Heart right ventricle (tissue), 16 donors: ENCODE results near the gene IFT88. TPM values are rescaled to one million over a fixed set of nuclear protein-coding genes. Genes with fewer than 3 reads are reported as not detected.

Experiments used
- ATAC-seq, 8 donors: fragments of 200-7000 bp; cut with Tn5 transposase; one replicate each; pipeline ENCODE4 v1.9.1; 2020; ENCODE audit warnings: mild to moderate bottlenecking in 8 of 8, moderate library complexity in 8 of 8, moderate number of reproducible peaks in 1 of 8
- DNase-seq, 2 donors: peaks; one replicate each; pipeline ENCODE4 v3.0.0-alpha.2; 2020
- H3K27ac ChIP-seq, 10 donors: fragments of 200-600 bp; sonication (generic) in 2 of 10; one replicate each; pipeline versions ENCODE4 v1.5.0 to v1.8.0; 2020 to 2022; ENCODE audit warnings: mild to moderate bottlenecking in 3 of 10
- H3K27me3 ChIP-seq, 7 donors: fragments of 200-600 bp; one replicate each; pipeline ENCODE4 v1.8.0; 2021 to 2022; ENCODE audit warnings: mild to moderate bottlenecking in 2 of 7
- H3K36me3 ChIP-seq, 9 donors: fragments of 200-600 bp; sonication (generic) in 1 of 9; one replicate each; pipeline versions ENCODE4 v1.5.0 to v1.8.0; 2020 to 2022; ENCODE audit warnings: mild to moderate bottlenecking in 2 of 9
- H3K4me1 ChIP-seq, 9 donors: fragments of 200-600 bp; sonication (generic) in 1 of 9; one replicate each; pipeline versions ENCODE4 v1.5.0 to v1.8.0; 2020 to 2022; ENCODE audit warnings: mild to moderate bottlenecking in 4 of 9
- H3K4me3 ChIP-seq, 10 donors: fragments of 200-600 bp; sonication (generic) in 2 of 10; one replicate each; pipeline versions ENCODE4 v1.5.0 to v1.8.0; 2020 to 2022; ENCODE audit warnings: mild to moderate bottlenecking in 7 of 10, moderate library complexity in 2 of 10
- H3K9me3 ChIP-seq, 11 donors: fragments of 200-600 bp in 10 of 11; sonication (generic) in 2 of 11; one replicate each; pipeline versions ENCODE4 v1.5.0 to v1.8.0; 2013 to 2022; ENCODE audit warnings: mild to moderate bottlenecking in 2 of 11, control low read depth in 1 of 11, moderate library complexity in 1 of 11
- CTCF ChIP-seq, 9 donors: fragments of 200-600 bp; sonication (generic) in 2 of 9; IDR thresholded peaks; one replicate each; pipeline versions ENCODE4 v1.5.0 to v1.8.0; 2021 to 2022; ENCODE audit warnings: antibody characterized with exemption in 9 of 9, mild to moderate bottlenecking in 5 of 9, moderate library complexity in 1 of 9
- WGBS, 2 donors: extraction: QIAGEN DNeasy Blood & Tissue Kit; methylation state at CpG; one replicate each; pipeline ENCODE4 v1.1.7; 2013; ENCODE audit warnings: inconsistent platforms in 1 of 2; 5-methylcytosine and 5-hydroxymethylcytosine counted together
- intact Hi-C, 10 donors: fragments of 100-400 bp; cut with DNase I; formaldehyde crosslinking; loops; one replicate each; pipeline versions ENCODE4 v1.11.1 to v1.14.2; 2022
- polyA plus RNA-seq, 2 donors: library from polyadenylated mRNA; stranded (reverse); fragments of 200-250 nt; gene quantifications; one replicate each; pipeline ENCODE4 v1.2.3, GENCODE V29; 2013
- total RNA-seq, 10 donors: library from RNA; stranded (reverse); fragmentation: NEBNext Ultra II Directional in 3 of 10; extraction: Animal tissue kit (Norgen Biotek cat#: 25700) in 3 of 10; gene quantifications; one replicate each; pipeline versions ENCODE4 v1.2.1 to v1.2.4, GENCODE V29; 2021 to 2023
- donor health status: Arrhythmogenic right ventricular cardiomyopathy.
- donor health status: ischemic (EF 13 %, LVEDD 7.1; RV severe dilation, severe dysfunction).
- donor health status: healthy with polysubstance abuse.
- donor health status: DM: no; HTN: yes; CAD: no.
- donor health status: DM: no; HTN: no; CAD: no.
- donor health status: ischemic (EF 25% LVEDD 6.9; RV normal size, moderate dysfunction).
- donor health status: ischemic (EF 25% LVEDD 5.7; RV mildly dilated, moderate dysfunction).
- donor health status: healthy.
- donor health status: DM: yes; HTN: yes; CAD: no.
- donor health status: Ischemic cardiomyopathy.
- donor health status: ischemic (EF 35%, LVEDD 5.7; RV mildly dilated, moderate dysfunction).
- donor health status: nonischemic (EF 11% LVEDD 7.7; RV severe dilation, severe dysfunction).
- donor health status: DM: yes; HTN: yes; CAD: no.
- donor health status: PGD.
- donor health status: ischemic (EF 29% LVEDD 5.4; RV normal size, mild dysfunction).
- donor health status: nonischemic (EF 23%, LVEDD 6.1; RV moderate dilation, normal function).

Gene IFT88
- total and polyA plus RNA-seq, 12 donors: 5.9 to 13.6 (median 7.3) TPM

DNA sequence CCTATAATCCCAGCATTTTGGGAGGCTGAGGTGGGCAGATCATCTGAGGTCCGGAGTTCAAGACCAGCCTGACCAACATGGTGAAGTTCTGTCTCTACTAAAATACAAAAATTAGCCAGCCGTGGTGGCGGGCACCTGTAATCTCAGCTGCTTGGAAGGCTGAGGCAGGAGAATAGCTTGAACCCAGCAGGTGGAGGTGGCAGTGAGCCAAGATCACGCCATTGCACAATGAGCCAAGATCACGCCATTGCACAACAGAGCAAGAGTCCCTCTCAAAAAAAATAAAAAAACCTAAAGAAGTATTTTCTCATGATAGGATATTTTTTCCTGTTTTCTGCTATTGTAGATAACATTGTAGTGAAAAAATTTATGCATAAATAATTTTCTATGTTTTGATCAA is 13.3 kb downstream of the IFT88 start:
- no peak for DNase-seq
- intact Hi-C loops: no loop called here
- Histone ChIP-seq H3K27me3 (no peaks in the 10 kb centered on the region), H3K27ac (no peak overlapping the region), H3K9me3 (peaks cover 0 to 41% (median 5%) of the 10 kb centered on the region in 11 donors), H3K4me3 (no peak overlapping the region), H3K4me1 (peaks cover 0 to 8% (median 0%) of the 10 kb centered on the region in 9 donors), H3K36me3 (peaks cover 0 to 77% (median 25%) of the 10 kb centered on the region in 9 donors)
- TF ChIP-seq CTCF (IDR thresholded peaks at IDR 0.05): no peak
- 94 to 96% methylated on average over 5 of the region's 5 CpGs for WGBS, 2 donors
- ATAC-seq: no peak

DNA sequence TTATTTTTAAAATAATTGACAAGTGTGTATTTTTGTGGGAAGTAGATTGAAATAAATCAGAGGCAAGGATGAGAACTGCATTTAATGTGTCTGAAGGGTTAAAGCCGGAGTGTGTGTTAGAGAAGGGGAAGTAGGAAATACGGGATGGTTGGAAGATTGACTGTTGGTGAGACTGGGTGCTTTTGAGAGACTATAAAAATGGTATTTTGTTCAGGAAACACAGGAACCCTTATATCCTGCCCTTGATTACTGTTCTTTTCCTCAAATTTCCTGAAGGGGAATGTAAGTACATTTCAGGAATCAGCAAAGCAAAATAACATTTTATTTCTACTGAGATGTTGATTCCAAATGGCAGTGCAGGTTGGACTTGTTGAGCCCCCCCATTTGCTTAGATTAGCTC is 15.1 kb downstream of the IFT88 start:
- intact Hi-C loops: no loop called here
- Histone ChIP-seq H3K36me3 (peaks cover 0 to 74% (median 30%) of the 10 kb centered on the region in 9 donors), H3K4me1 (peaks cover 0 to 8% (median 0%) of the 10 kb centered on the region in 9 donors), H3K9me3 (peaks cover 0 to 33% (median 5%) of the 10 kb centered on the region in 11 donors), H3K4me3 (no peak overlapping the region), H3K27me3 (no peaks in the 10 kb centered on the region), H3K27ac (no peak overlapping the region)
- DNase-seq: no peak
- 54 to 65% methylated on average over 2 of the region's 2 CpGs for WGBS, 2 donors
- TF ChIP-seq CTCF (IDR thresholded peaks at IDR 0.05): no peak
- ATAC-seq: no peak

DNA sequence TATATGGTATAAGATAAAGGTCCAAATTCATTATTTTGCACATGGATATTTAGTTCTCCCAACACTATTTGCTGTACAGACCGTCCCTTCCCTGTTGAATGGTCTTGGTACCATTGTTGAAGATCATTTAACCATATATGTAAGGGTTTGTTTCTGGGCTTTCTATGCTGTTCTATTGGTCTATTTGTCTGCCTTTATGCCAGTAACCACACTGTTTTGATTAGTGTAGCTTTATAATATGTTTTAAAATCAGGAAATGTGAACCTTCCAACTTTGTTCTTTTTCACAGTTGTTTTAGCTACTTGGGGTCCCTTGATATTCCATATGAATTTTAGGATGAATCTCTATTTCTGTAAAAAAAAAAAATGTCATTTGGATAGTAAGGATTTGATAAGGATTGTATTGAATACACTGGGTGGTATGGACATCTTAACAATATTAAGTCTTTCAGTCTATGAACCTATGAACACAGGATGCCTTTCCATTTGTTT is 16.9 kb downstream of the IFT88 start:
- ATAC-seq: no peak
- Histone ChIP-seq H3K27ac (no peak overlapping the region), H3K4me3 (no peak overlapping the region), H3K4me1 (peaks cover 0 to 8% (median 0%) of the 10 kb centered on the region in 9 donors), H3K27me3 (no peaks in the 10 kb centered on the region), H3K36me3 (peaks cover 0 to 65% (median 30%) of the 10 kb centered on the region in 9 donors), H3K9me3 (peaks cover 0 to 30% (median 5%) of the 10 kb centered on the region in 11 donors)
- no peak for DNase-seq
- 95 to 99% methylated on average over 1 of the region's 1 CpG for WGBS, 2 donors
- TF ChIP-seq CTCF (IDR thresholded peaks at IDR 0.05): no peak
- intact Hi-C loops: no loop called here

GRCh38 chr13:20585371-20585770 is 18.4 kb downstream of the IFT88 start:
- ATAC-seq: no peak
- no peaks in the 10 kb centered on the region for H3K27me3 ChIP-seq
- no peak overlapping the region for H3K4me3 ChIP-seq
- H3K9me3 ChIP-seq: peaks cover 0 to 30% (median 5%) of the 10 kb centered on the region in 11 donors
- WGBS, 2 donors: 94 to 100% methylated on average over 2 of the region's 2 CpGs
- peaks cover 0 to 58% (median 25%) of the 10 kb centered on the region in 9 donors for H3K36me3 ChIP-seq
- peaks cover 0 to 8% (median 0%) of the 10 kb centered on the region in 9 donors for H3K4me1 ChIP-seq
- H3K27ac ChIP-seq: no peak overlapping the region
- intact Hi-C loops: no loop called here
- no peak for TF ChIP-seq CTCF (IDR thresholded peaks at IDR 0.05)
- DNase-seq: no peak
